GM18868 (cell line): ENCODE results near the gene CCDC88B.

Experiments used
- ATAC-seq: cut with Tn5 transposase; IDR thresholded peaks from one replicate; pipeline ENCODE4 v1.9.1; 2021; ENCODE audit warnings: mild to moderate bottlenecking, moderate library complexity; ENCODE audit not compliant: unreplicated experiment

Gene CCDC88B

GRCh38 chr11:64382047-64382446, 42.0 kb downstream of the CCDC88B start:
- ATAC-seq = no peak

GRCh38 chr11:64382586-64382985, 42.6 kb downstream of the CCDC88B start:
- ATAC-seq = no peak

GRCh38 chr11:64383580-64383979, 43.6 kb downstream of the CCDC88B start:
- ATAC-seq = no peak

- ATAC-seq = no peak
Measured at GRCh38 chr11:64384028-64384737, 44.2 kb downstream of the CCDC88B start.

GRCh38 chr11:64384981-64385944, 45.3 kb downstream of the CCDC88B start:
- ATAC-seq = no peak

- no peak for ATAC-seq
Measured at GRCh38 chr11:64385945-64386704, 46.1 kb downstream of the CCDC88B start.

- ATAC-seq = no peak
Measured at GRCh38 chr11:64387916-64388315, 47.9 kb downstream of the CCDC88B start.

GRCh38 chr11:64388894-64389293, 48.9 kb downstream of the CCDC88B start:
- ATAC-seq = no peak

- no peak for ATAC-seq
Measured at GRCh38 chr11:64389851-64390250, 49.8 kb downstream of the CCDC88B start.

- no peak for ATAC-seq
Measured at GRCh38 chr11:64390558-64390957, 50.6 kb downstream of the CCDC88B start.

- ATAC-seq = no peak
Measured at GRCh38 chr11:64391839-64392238, 51.8 kb downstream of the CCDC88B start.

- ATAC-seq = no peak
Measured at GRCh38 chr11:64395545-64396078, 55.6 kb downstream of the CCDC88B start.

GRCh38 chr11:64396079-64396591, 56.1 kb downstream of the CCDC88B start:
- ATAC-seq = no peak

GRCh38 chr11:64400102-64400501, 60.1 kb downstream of the CCDC88B start:
- ATAC-seq = no peak

GRCh38 chr11:64400667-64401066, 60.7 kb downstream of the CCDC88B start:
- no peak for ATAC-seq

GRCh38 chr11:64401775-64402174, 61.8 kb downstream of the CCDC88B start:
- no peak for ATAC-seq

GRCh38 chr11:64403106-64403505, 63.1 kb downstream of the CCDC88B start:
- no peak for ATAC-seq

GRCh38 chr11:64406221-64406946, 66.4 kb downstream of the CCDC88B start:
- no peak for ATAC-seq
